ENCODE data around the gene SLC46A3.
"Not testable (repeated sequence)": the region's sequence is repeated elsewhere in the genome, so short reads cannot be mapped to it uniquely, and the experiment has no call there.

DNA sequence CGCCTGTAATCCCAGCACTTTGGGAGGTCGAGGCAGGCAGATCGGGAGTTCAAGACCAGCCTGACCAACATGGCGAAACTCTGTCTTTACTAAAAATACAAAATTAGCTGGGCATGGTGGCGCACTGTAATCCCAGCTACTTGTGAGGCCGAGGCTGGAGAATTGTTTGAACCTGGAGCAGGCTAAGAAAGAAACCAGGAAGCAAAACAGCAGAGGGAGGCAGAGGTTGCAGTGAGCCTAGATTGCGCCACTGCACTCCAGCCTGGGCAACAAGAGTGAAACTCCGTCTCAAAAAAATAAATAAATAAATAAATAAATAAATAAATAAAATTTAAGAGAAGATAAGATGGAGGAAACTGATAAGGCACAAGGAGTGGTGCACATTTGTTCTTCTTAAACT, 35.6 kb downstream of the SLC46A3 start:
- not testable (repeated sequence) for TF ChIP-seq CTCF, EP300, POLR2AphosphoS5 (IDR thresholded peaks at IDR 0.05)

Measured in upper lobe of left lung (tissue), 4 donors.